Thoracic aorta (tissue), 2 donors: ENCODE data around the gene MAN2A1. TPM values are rescaled to one million over a fixed set of nuclear protein-coding genes. Genes with fewer than 3 reads are reported as not detected.
A peak's percentile ranks its signal among the peaks of the same experiment; 100 is the strongest.

Experiments
- ATAC-seq: fragments of 150-250 bp; one replicate; pipeline ENCODE4 v1.8.0; 2017; ENCODE audit warnings: low read depth; ENCODE audit not compliant: insufficient number of reproducible peaks, low FRiP score
- DNase-seq: peaks from one replicate; pipeline ENCODE4 v3.0.0-alpha.2; 2020; ENCODE audit warnings: low spot score
- H3K27ac ChIP-seq, 2 donors: fragments of 200-600 bp; sonication (generic); 1 replicate in 1 of 2; 2 replicates in 1 of 2; pipeline ENCODE4 v1.5.1; 2016; ENCODE audit warnings: mild to moderate bottlenecking in 2 of 2, moderate library complexity in 2 of 2
- H3K27me3 ChIP-seq: fragments of 200-600 bp; sonication (generic); replicated peaks from 2 replicates; pipeline ENCODE4 v1.6.0; 2016; ENCODE audit warnings: mild to moderate bottlenecking; ENCODE audit not compliant: insufficient read depth
- H3K36me3 ChIP-seq: fragments of 200-600 bp; sonication (generic); one replicate; pipeline ENCODE4 v1.5.1; 2016
- H3K4me1 ChIP-seq, 2 donors: fragments of 200-600 bp; sonication (generic); 1 replicate in 1 of 2; 2 replicates in 1 of 2; pipeline versions ENCODE4 v1.5.1 to v1.6.0; 2016; ENCODE audit warnings: low read depth in 2 of 2, mild to moderate bottlenecking in 1 of 2; ENCODE audit not compliant: control insufficient read depth in 1 of 2
- H3K4me3 ChIP-seq: fragments of 200-600 bp; sonication (generic); 2 replicates; pipeline ENCODE4 v1.5.1; 2016; ENCODE audit warnings: mild to moderate bottlenecking
- H3K9me3 ChIP-seq: fragments of 200-600 bp; sonication (generic); 2 replicates; pipeline ENCODE4 v1.5.1; 2016
- total RNA-seq, 2 donors: library from RNA; depleted of rRNA; stranded (reverse); fragments of >200 nt; gene quantifications; one replicate each; pipeline versions ENCODE4 v1.1.0 to v1.2.3, GENCODE V29; 2016
- TF ChIP-seq, protein P1 (sequence below): fragments of 200-600 bp; sonication (generic); IDR thresholded peaks from one replicate; pipeline ENCODE4 v1.5.1; 2019; ENCODE audit warnings: antibody characterized with exemption

The MAN2A1 gene
- total RNA-seq, 2 donors from 2014 or later, result 64.8 to 82.8 TPM

DNA sequence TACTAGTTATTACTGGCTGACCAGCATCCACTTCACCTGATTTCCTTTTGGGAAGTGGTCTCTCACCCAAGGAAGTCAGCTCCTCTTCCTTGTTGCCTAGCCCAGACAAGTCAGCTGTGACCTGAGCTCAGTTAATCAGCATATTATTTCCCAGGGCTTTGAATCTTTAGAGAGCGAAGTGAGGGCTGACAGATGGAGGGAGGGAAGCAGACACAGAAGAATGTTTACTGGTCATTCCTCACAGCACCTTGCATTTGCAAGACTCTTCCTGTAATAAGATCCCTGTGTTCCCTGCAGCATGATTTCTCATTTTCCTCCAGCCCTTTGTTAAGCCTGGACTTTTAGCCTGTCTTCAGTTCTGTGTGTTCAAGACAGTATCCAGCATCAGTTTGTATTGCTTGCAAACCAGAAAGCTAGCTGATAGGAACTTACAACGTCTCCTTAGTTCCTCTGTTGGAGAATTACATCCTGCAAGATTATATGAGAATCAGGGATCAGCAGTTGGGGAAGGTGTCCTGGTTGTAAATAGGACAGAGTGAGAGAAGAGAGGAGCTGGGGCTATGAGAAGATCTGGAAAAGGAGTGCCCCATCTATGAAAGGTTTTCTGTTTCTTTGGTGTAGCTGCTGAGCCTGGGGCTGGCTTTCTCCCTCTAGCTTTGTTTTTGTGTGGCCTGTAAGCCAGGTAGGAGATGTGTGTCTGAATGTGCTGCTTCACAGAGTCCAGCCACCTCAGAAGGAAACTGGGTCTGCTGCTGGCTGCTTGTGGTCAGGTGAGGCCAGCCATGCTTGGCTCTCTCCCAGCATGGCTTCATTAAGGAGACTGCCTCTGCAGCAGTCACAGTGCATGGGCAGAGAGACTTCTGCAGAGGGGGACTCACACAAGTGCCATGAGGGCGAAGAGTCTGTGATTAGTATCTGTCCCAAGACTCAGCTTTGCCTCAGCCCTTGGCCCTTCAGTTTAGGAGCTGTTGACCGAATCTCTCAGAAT, 50.3 kb downstream of the MAN2A1 start:
- H3K9me3 ChIP-seq, result no peaks in the 10 kb centered on the region
- TF ChIP-seq, protein P1, sequence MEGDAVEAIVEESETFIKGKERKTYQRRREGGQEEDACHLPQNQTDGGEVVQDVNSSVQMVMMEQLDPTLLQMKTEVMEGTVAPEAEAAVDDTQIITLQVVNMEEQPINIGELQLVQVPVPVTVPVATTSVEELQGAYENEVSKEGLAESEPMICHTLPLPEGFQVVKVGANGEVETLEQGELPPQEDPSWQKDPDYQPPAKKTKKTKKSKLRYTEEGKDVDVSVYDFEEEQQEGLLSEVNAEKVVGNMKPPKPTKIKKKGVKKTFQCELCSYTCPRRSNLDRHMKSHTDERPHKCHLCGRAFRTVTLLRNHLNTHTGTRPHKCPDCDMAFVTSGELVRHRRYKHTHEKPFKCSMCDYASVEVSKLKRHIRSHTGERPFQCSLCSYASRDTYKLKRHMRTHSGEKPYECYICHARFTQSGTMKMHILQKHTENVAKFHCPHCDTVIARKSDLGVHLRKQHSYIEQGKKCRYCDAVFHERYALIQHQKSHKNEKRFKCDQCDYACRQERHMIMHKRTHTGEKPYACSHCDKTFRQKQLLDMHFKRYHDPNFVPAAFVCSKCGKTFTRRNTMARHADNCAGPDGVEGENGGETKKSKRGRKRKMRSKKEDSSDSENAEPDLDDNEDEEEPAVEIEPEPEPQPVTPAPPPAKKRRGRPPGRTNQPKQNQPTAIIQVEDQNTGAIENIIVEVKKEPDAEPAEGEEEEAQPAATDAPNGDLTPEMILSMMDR, result no peak
- ATAC-seq, result no peak
- H3K27ac ChIP-seq, result no peak overlapping the region
- DNase-seq, result no peak
- H3K36me3 ChIP-seq, result no peaks in the 10 kb centered on the region
- H3K4me3 ChIP-seq, result no peak overlapping the region
- peaks cover 41 to 47% of the 10 kb centered on the region in 2 donors for H3K4me1 ChIP-seq
- H3K27me3 ChIP-seq, result no peaks in the 10 kb centered on the region

DNA sequence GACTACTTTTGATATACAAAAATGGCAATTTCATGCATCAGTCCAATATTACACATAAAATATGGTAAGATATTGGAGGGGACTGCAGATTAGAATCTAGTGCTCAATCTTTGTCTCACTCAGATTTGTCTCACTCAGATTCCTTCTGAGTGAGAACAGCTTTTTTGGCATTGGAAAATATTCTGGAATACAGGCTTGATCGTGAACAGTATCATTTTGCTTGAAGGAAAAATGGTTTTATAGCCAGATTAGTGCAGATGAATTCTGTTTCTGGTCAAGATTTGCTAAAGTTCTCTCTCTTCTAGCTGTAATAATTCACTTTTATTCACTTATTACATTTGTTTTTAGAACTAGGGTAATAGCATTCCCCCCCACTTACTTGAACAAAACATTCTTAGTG, 51.2 kb downstream of the MAN2A1 start:
- H3K36me3 ChIP-seq, result no peaks in the 10 kb centered on the region
- peaks cover 44 to 50% of the 10 kb centered on the region in 2 donors for H3K4me1 ChIP-seq
- DNase-seq (no peak), ATAC-seq (no peak)
- no peaks in the 10 kb centered on the region for H3K27me3 ChIP-seq
- TF ChIP-seq, protein P1, result no peak
- H3K4me3 ChIP-seq, result no peak overlapping the region
- H3K9me3 ChIP-seq, result no peaks in the 10 kb centered on the region
- peak overlapping the region in 1 of 2 donors; percentile 6 for H3K27ac ChIP-seq

DNA sequence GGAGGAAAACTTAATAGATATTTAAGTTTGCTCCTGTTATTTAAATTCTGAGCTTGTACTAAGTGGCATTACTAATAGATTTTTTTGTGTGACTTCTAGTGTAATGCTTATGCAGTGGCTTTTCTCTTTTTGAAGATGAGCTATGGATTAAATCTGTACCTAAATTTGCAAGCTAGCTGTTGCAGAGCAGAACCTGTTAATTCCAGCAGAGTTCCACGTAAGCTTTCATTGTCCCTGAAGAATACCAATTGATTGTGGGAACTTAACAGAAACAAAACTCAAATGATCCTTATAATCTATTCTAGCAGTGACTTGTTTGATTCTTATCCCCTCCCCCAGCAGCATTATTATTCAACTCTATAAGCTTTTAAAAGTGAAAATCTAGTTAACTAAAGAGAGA, 51.7 kb downstream of the MAN2A1 start:
- Histone ChIP-seq H3K4me1 (peaks cover 44 to 50% of the 10 kb centered on the region in 2 donors), H3K36me3 (no peaks in the 10 kb centered on the region), H3K27ac (peak overlapping the region in 1 of 2 donors; percentile 6), H3K4me3 (no peak overlapping the region), H3K27me3 (no peaks in the 10 kb centered on the region), H3K9me3 (no peaks in the 10 kb centered on the region)
- ATAC-seq (no peak), DNase-seq (no peak)
- TF ChIP-seq, protein P1, result no peak

DNA sequence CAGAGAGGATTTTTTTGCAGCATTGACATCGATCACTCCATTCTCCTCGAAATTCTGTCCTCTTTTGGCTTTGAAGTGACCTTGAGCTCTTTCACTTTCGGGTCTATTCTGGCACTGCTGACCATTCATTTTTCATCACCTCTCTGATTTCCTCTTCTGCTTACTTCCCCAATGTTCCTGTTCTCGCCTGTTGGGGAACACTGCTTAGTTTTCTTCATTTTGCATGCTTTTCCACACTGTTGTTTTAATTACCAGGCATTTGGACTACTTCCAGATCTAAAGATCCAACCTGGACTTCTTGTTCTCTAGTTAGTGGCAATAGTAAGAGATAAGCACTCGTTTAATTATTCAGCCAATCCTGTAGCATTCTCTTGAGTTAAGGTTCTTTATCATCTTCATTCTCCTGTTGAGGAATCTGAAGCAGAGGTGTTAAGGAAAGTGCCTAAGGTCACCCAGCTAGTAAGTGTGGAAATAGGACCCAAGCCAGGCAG, 53.4 kb downstream of the MAN2A1 start:
- Histone ChIP-seq H3K27ac (peak overlapping the region; percentile 7 to 62), H3K36me3 (no peaks in the 10 kb centered on the region), H3K4me1 (peaks cover 44 to 50% of the 10 kb centered on the region in 2 donors), H3K27me3 (no peaks in the 10 kb centered on the region), H3K9me3 (no peaks in the 10 kb centered on the region), H3K4me3 (peak overlapping the region; percentile 25)
- no peak for ATAC-seq
- TF ChIP-seq, protein P1, result no peak
- DNase-seq, result no peak

DNA sequence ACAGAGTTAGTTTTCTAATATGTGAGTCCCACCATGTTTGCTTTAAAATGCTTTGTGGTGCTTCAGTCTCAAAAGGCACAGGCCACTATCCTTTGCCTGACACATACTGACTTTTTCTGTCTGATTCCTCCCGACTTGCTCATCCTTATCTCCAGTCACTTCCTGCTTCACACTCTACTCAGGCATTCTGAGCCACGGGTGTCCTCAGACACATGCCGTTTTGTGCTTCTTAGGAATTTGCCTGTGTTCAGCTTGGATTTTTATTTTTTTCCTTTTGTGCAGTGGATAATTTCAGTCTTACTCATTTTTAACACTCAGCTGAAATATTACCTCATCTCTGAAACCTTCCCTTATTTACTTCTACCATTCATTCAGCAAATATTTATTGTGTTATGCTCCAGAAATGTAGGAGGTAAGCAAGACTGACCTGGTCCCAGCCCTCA, 54.1 kb downstream of the MAN2A1 start:
- H3K27ac ChIP-seq, result peak overlapping the region; percentile 7 to 62
- TF ChIP-seq, protein P1, result no peak
- no peak overlapping the region for H3K4me3 ChIP-seq
- no peak for DNase-seq
- H3K27me3 ChIP-seq, result no peaks in the 10 kb centered on the region
- no peak for ATAC-seq
- no peaks in the 10 kb centered on the region for H3K9me3 ChIP-seq
- H3K36me3 ChIP-seq, result no peaks in the 10 kb centered on the region
- H3K4me1 ChIP-seq, result peaks cover 44 to 50% of the 10 kb centered on the region in 2 donors
